HG03039 (cell line): Measurements from ENCODE around the gene SAMD4B.

ENCODE experiments used
- ATAC-seq: cut with Tn5 transposase; IDR thresholded peaks from one replicate; pipeline ENCODE4 v1.9.1; 2021; ENCODE audit warnings: mild to moderate bottlenecking, moderate library complexity; ENCODE audit not compliant: unreplicated experiment

The SAMD4B gene

GRCh38 chr19:39407410-39407659, 65.1 kb downstream of the SAMD4B start:
- no peak for ATAC-seq

DNA sequence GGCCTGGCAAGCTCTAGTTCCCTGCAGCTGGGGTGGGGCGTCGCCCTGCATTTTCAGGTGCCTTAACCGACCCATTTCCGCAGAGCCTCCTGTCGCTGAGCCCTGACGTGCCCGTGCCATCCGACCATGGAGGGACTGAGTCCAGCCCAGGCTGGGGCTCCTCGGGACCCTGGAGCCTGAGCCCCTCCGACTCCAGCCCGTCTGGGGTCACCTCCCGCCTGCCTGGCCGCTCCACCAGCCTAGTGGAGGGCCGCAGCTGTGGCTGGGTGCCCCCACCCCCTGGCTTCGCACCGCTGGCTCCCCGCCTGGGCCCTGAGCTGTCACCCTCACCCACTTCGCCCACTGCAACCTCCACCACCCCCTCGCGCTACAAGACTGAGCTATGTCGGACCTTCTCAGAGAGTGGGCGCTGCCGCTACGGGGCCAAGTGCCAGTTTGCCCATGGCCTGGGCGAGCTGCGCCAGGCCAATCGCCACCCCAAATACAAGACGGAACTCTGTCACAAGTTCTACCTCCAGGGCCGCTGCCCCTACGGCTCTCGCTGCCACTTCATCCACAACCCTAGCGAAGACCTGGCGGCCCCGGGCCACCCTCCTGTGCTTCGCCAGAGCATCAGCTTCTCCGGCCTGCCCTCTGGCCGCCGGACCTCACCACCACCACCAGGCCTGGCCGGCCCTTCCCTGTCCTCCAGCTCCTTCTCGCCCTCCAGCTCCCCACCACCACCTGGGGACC, 65.6 kb downstream of the SAMD4B start:
- ATAC-seq = no peak

DNA sequence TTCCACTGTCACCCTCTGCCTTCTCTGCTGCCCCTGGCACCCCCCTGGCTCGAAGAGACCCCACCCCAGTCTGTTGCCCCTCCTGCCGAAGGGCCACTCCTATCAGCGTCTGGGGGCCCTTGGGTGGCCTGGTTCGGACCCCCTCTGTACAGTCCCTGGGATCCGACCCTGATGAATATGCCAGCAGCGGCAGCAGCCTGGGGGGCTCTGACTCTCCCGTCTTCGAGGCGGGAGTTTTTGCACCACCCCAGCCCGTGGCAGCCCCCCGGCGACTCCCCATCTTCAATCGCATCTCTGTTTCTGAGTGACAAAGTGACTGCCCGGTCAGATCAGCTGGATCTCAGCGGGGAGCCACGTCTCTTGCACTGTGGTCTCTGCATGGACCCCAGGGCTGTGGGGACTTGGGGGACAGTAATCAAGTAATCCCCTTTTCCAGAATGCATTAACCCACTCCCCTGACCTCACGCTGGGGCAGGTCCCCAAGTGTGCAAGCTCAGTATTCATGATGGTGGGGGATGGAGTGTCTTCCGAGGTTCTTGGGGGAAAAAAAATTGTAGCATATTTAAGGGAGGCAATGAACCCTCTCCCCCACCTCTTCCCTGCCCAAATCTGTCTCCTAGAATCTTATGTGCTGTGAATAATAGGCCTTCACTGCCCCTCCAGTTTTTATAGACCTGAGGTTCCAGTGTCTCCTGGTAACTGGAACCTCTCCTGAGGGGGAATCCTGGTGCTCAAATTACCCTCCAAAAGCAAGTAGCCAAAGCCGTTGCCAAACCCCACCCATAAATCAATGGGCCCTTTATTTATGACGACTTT, 66.4 kb downstream of the SAMD4B start:
- no peak for ATAC-seq

DNA sequence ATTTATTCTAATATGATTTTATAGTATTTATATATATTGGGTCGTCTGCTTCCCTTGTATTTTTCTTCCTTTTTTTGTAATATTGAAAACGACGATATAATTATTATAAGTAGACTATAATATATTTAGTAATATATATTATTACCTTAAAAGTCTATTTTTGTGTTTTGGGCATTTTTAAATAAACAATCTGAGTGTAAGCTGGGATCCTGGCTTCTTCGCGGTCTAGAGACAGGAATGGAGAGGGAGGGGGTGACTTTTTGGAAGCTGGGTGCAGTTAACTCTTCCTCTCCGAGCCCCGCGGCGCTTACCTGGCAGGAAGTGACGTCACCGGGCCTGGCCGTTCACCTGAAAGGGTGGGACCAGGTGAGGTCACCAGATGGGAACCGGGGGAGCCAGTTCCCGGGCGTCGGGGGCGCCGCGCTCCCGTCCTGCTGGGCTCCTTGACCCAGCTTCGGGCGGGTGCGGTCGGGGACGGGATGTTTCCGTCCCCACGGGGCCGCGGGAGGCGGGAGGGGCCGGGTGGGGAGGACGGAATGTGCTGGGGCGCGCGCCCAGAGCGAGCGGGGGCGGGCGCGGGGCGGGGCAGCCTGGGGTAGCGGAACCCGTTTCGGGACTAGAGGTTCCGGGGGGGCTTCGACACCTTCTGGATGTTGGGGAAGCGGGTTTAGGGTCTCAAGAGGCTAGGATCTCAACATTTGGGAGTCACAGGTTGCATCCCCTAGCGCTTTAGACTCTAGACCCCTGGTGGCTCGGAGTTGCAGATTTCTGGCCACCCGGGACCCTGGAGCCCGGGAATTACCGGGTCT, 67.2 kb downstream of the SAMD4B start:
- no peak for ATAC-seq

- no peak for ATAC-seq
These were observed 68.0 kb downstream of the SAMD4B start for GRCh38 chr19:39410017-39410830.

- ATAC-seq = no peak
These were observed 68.5 kb downstream of the SAMD4B start for GRCh38 chr19:39410831-39411080.

- ATAC-seq = no peak
These were observed 69.0 kb downstream of the SAMD4B start for GRCh38 chr19:39411081-39411831.

GRCh38 chr19:39411832-39412099, 69.5 kb downstream of the SAMD4B start:
- peak; percentile 16 for ATAC-seq

- ATAC-seq = peak; percentile 41
These were observed 70.1 kb downstream of the SAMD4B start, which contains the start of gene PLEKHG2 for GRCh38 chr19:39412100-39412866. PLEKHG2 (plus strand) TSS chr19:39412669; CDS start chr19:39414087, 1,418 bp downstream.

DNA sequence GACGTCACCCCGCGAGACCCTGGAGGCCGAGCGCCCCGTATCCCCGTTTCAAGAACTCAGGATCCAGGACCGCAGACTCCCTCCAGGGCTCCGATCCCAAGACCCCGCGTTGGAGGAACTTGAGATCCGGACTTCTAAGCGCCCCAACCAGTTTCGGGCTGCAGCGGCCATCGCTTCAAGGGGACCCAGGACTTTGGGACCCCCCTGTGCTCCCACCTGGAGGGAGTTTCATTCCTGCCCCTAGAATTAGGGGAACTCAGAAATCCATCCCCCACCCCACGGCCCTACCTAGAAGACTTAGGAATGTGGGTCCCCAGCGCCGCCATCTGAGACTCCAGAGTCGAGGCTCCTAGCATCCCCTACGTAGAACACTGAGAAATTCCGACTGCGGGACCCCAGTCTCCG, 70.6 kb downstream of the SAMD4B start:
- ATAC-seq = no peak

DNA sequence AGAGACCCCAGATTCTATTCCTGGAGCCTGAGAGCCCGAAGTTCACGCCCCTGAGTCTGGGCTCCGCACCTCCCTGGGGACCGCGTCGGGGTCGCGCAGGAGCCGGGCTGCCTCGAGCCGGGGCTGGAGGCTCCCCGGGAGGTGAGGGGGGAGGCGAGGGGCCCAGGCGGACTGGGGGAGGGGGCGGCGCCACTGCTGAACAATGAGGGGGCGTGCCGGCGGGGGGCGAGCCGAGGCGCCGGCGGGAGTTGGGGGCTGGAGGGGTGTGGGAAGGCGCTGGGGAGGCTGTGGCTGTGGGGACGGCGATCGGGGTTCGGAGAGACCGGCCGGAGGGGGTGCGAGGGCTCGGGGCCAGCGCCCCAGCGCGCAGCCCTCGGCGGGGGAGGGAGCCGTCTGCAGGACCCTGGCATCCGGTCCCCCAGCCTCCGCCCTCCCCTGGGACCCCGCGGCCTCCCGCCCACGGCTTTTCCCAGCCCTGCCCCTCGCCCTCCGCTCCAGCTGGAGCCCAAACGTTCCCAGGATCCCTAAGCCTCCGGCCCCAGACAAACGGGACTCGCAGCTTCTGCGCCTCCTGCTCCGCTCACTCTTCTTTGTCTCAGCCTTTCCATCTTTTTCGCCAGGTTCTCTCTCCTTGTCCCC, 71.2 kb downstream of the SAMD4B start:
- no peak for ATAC-seq

DNA sequence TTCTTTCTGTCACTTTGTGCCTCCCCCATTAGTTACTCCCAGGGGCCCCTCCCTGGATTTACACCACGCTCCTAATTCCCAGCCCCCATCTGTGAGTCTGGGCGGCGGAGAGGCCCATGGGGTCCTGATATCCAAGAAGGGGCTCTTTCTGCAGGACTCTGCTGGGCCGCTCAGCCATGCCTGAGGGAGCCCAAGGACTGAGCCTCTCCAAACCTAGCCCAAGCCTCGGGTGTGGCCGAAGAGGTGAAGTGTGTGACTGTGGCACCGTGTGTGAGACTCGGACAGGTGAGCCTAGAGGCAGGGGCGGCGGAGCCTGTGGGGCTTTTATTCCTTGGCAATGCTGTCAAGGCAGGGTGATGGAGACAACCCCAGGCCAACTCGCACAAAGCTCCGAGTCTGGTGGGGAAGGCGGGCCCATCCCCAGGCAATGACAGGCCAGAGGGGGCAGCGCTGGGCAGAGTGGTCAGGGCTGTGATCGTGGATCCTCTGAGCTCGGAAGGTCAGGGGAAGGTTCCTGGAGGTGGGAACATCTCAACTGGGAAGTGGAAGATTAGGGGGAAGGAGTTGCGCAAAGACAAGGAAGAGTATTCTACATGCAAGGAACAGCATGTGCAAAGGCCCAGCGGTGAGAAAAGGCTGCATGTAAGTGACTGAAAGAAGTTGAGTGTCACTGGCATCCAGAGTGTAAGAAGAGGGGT, 71.8 kb downstream of the SAMD4B start:
- no peak for ATAC-seq

DNA sequence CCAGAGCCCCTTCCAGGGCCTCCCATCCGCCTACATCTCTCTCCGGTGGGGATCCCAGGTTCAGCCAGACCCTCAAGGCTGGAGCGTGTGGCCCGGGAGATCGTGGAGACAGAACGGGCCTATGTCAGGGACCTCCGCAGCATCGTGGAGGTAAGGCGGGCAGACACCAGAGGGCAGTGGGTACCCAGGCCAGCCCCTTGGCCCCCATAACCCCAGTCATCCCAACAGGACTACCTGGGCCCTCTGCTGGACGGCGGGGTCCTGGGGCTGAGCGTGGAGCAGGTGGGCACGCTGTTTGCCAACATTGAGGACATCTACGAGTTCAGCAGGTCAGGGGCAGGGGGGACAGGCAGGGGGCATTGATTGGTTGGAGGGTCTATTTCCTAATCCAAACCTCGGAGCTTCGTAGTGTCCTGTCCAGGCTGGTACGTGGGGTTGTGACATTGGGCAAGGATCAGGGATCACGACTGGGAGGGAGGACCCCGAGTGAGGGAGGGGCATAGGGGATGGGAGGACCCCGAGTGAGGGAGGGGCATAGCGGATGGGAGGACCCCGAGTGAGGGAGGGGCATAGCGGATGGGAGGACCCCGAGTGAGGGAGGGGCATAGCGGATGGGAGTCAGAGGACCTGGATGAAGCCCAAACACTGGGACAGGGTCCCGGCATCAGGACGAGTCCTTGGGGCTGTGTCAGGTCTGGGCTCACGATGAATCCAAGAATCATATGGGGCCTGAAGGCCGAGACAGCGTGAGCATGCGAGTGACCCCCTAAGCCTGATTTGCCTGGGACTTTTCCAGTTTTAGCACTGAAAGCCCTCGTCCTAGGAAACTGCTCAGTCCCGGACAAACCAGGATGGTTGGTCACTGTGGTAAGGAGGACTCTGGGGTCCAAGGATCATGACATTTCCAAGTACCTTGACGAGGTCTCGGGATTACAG, 73.2 kb downstream of the SAMD4B start:
- no peak for ATAC-seq

- ATAC-seq = no peak
These were observed 74.2 kb downstream of the SAMD4B start for GRCh38 chr19:39416152-39417120.

DNA sequence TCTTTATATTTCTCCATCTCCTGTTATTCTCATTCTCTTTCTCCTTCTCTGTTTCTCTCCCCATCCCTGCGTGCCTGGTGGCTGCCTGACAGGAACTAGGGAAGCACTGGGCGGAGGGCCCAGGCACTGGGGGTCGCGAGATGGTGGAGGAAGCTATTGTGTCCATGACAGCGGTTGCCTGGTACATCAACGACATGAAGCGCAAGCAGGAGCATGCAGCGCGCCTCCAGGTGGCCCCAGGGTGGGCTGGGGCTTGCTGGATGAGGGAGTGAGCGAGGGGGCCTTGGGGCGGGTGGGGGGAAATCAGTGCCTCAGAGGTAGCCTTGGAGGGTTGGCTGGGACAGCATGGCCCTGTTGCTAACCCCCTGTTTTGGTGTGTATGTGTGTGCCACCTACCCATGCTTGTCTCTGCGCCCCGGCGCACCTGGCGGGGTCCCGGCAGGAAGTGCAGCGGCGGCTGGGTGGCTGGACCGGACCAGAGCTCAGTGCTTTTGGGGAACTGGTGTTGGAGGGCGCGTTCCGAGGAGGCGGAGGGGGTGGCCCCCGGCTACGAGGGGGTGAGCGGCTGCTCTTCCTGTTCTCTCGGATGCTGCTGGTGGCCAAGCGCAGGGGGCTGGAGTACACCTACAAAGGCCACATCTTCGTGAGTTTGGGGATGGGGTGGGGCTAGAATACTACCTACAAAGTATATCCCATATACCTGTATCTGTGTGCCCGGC, 75.4 kb downstream of the SAMD4B start:
- no peak for ATAC-seq

DNA sequence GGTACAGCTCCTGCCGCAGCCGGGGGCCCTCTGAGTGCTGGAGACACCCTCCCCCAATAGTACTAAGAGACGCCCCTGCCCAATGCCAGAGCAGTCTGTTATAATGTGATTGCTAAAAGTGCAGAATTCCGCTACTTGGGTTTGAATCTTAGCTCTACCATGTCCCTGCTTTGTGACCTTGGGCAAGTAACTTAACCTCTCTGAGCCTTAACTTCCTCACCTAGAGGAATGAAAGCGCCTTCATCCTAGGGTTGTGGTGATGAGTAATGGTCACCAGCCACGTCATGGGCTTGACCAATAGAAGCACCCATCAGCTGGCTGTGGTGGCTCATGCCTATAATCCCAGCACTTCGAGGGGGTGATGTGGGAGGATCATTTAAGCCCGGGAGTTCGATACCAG, 76.8 kb downstream of the SAMD4B start:
- ATAC-seq = no peak
